Measurements from ENCODE around the gene MAN1A1.

The MAN1A1 gene

DNA sequence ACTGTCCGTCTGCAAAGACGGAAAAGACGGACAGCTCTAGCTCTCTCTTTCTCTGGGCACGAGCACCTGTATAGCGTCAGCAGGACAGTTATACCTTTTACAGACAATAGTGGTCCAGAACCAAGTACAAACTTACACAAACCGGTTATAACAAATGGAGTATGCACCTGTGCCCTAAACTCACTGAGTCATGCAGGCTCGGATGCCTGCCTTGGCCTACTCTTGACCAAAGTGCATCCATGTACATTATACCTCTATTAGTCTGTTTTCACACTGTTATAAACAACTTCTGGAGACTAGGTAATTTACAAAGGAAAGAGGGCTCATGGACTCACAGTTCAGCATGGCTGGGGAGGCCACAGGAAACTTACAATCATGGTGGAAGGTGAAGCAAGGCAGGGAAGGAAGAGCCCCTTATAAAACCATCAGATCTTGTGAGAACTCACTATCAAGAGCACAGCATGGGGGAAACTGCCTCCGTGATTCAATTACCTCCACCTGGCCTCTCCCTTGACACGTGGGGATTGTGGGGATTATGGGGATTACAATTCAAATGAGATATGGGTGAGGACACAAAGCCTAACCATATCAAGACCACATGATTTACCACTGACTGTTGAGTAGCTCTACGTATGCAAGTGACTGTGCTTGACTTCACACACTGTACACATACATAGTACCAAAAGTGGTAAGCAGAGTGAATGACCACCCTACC, 23.1 kb downstream of the MAN1A1 start:
- Histone ChIP-seq H3K27ac (ENCODE audit: low read length) (no peak overlapping the region), H3K27me3 (ENCODE audit: control insufficient read depth in 1 of 2, insufficient read depth in 2 of 2, low read length in 2 of 2) (no peaks in the 10 kb centered on the region), H3K9me3 (ENCODE audit: control insufficient read depth in 2 of 2, low read length in 2 of 2) (no peaks in the 10 kb centered on the region), H3K4me3 (ENCODE audit: low read length in 2 of 2) (no peak overlapping the region), H3K9ac (ENCODE audit: low read length in 2 of 2) (no peak overlapping the region), H3K36me3 (ENCODE audit: control insufficient read depth in 2 of 2, insufficient read depth in 2 of 2, low read length in 2 of 2) (peaks cover 4 to 7% of the 10 kb centered on the region in 2 donors), H3K4me1 (ENCODE audit: control insufficient read depth, insufficient read depth, low read length) (peaks cover 11% of the 10 kb centered on the region)

DNA sequence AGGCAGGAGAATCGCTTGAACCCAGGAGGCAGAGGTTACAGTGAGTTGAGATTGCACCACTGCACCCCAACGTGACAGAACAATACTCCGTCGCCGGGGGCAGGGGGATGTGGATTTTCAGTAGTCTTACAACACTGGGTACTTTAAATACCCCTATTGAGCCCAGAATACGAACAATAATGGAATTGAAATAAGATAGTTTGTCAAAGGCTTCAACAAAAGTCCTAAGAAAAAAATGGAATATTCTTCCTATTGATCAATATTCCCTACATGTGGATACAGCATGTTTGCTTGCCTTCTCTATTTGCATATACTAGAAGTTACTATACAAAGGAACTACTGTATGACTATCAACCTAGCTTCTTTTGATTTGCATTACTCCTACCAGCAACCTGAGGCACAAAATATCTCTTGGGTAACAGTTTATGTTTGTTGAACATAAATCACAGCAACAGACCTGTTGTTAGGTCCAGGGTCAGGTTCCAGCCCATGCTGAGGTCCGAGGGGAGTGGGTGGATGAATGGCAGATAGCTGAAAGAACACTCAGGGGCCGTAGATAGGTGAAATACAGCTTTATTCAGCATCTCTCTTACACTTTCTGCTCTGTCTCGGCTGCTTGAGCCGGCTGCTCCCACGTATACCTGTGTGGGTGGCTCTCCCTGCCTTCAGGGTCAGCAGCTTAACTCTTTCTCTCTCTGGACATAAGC, 23.8 kb downstream of the MAN1A1 start:
- no peaks in the 10 kb centered on the region for H3K9me3 ChIP-seq (ENCODE audit: control insufficient read depth in 2 of 2, low read length in 2 of 2)
- H3K4me1 ChIP-seq (ENCODE audit: control insufficient read depth, insufficient read depth, low read length), result peaks cover 11% of the 10 kb centered on the region
- no peak overlapping the region for H3K4me3 ChIP-seq (ENCODE audit: low read length in 2 of 2)
- H3K27ac ChIP-seq (ENCODE audit: low read length), result no peak overlapping the region
- H3K27me3 ChIP-seq (ENCODE audit: control insufficient read depth in 1 of 2, insufficient read depth in 2 of 2, low read length in 2 of 2), result no peaks in the 10 kb centered on the region
- no peak overlapping the region for H3K9ac ChIP-seq (ENCODE audit: low read length in 2 of 2)
- H3K36me3 ChIP-seq (ENCODE audit: control insufficient read depth in 2 of 2, insufficient read depth in 2 of 2, low read length in 2 of 2), result peaks cover 4 to 7% of the 10 kb centered on the region in 2 donors

DNA sequence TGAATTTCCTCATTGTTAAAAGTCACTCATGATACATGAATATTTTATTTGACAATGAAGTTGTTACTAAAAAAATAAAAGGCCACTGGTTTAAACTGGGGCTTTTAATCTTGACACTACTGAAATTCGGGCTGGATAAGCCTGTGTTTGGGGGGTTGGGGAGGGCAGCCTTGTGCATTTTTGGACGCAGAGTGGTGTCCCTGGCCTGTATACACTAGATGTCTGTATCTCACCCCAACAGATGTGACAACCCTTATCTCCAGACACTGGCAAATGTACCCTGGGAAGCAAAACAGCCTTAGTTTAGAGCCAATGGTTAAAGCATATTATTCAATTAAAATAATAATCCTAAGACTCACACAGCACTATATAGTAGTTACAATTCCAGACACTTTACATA, 24.8 kb downstream of the MAN1A1 start:
- Histone ChIP-seq H3K36me3 (ENCODE audit: control insufficient read depth in 2 of 2, insufficient read depth in 2 of 2, low read length in 2 of 2) (peaks cover 4 to 7% of the 10 kb centered on the region in 2 donors), H3K27ac (ENCODE audit: low read length) (no peak overlapping the region), H3K9ac (ENCODE audit: low read length in 2 of 2) (no peak overlapping the region), H3K4me3 (ENCODE audit: low read length in 2 of 2) (no peak overlapping the region), H3K4me1 (ENCODE audit: control insufficient read depth, insufficient read depth, low read length) (peaks cover 11% of the 10 kb centered on the region), H3K9me3 (ENCODE audit: control insufficient read depth in 2 of 2, low read length in 2 of 2) (no peaks in the 10 kb centered on the region), H3K27me3 (ENCODE audit: control insufficient read depth in 1 of 2, insufficient read depth in 2 of 2, low read length in 2 of 2) (no peaks in the 10 kb centered on the region)

DNA sequence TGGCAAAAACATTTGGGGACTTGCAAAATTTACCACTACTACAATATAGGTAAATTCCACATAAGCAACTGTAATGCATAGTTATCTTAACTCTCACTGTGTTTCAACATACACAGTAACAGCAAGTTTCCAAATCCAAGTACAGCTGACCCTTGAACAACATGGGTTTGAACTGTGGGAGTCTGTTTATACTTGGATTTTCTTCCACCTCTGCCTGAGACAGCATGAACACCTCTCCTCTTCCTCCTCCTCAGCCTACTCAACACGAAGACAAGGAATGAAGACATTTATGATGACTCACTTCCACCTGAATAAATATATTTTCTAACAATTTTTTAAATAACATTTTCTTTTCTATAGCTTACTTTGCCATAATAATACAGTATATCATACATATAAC, 25.6 kb downstream of the MAN1A1 start:
- peaks cover 8% of the 10 kb centered on the region for H3K4me1 ChIP-seq (ENCODE audit: control insufficient read depth, insufficient read depth, low read length)
- H3K27me3 ChIP-seq (ENCODE audit: control insufficient read depth in 1 of 2, insufficient read depth in 2 of 2, low read length in 2 of 2), result no peaks in the 10 kb centered on the region
- H3K4me3 ChIP-seq (ENCODE audit: low read length in 2 of 2), result no peak overlapping the region
- H3K9me3 ChIP-seq (ENCODE audit: control insufficient read depth in 2 of 2, low read length in 2 of 2), result no peaks in the 10 kb centered on the region
- no peak overlapping the region for H3K27ac ChIP-seq (ENCODE audit: low read length)
- no peak overlapping the region for H3K9ac ChIP-seq (ENCODE audit: low read length in 2 of 2)
- H3K36me3 ChIP-seq (ENCODE audit: control insufficient read depth in 2 of 2, insufficient read depth in 2 of 2, low read length in 2 of 2), result peaks cover 4 to 7% of the 10 kb centered on the region in 2 donors

DNA sequence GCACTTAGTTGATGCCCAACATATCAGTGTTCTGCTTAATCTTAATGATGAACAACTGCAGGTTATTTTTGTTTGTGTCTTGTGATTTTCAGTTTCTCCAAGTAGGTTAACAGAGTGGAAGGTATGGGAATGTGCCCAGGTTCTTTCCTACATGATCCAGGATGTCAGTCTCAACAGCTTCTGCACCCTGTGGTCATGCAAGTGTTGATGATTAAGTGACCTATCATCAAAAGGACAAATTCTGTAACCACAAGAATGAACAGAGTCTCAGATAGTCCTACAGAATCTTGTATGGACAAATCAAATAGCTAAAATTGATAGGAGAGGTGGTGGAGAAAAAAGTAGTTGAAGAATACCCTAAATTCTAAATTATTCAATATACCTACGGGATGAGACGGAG, 26.1 kb downstream of the MAN1A1 start:
- Histone ChIP-seq H3K9me3 (ENCODE audit: control insufficient read depth in 2 of 2, low read length in 2 of 2) (no peaks in the 10 kb centered on the region), H3K4me3 (ENCODE audit: low read length in 2 of 2) (no peak overlapping the region), H3K27ac (ENCODE audit: low read length) (no peak overlapping the region), H3K36me3 (ENCODE audit: control insufficient read depth in 2 of 2, insufficient read depth in 2 of 2, low read length in 2 of 2) (peaks cover 4 to 7% of the 10 kb centered on the region in 2 donors), H3K9ac (ENCODE audit: low read length in 2 of 2) (no peak overlapping the region), H3K27me3 (ENCODE audit: control insufficient read depth in 1 of 2, insufficient read depth in 2 of 2, low read length in 2 of 2) (no peaks in the 10 kb centered on the region), H3K4me1 (ENCODE audit: control insufficient read depth, insufficient read depth, low read length) (peaks cover 8% of the 10 kb centered on the region)

DNA sequence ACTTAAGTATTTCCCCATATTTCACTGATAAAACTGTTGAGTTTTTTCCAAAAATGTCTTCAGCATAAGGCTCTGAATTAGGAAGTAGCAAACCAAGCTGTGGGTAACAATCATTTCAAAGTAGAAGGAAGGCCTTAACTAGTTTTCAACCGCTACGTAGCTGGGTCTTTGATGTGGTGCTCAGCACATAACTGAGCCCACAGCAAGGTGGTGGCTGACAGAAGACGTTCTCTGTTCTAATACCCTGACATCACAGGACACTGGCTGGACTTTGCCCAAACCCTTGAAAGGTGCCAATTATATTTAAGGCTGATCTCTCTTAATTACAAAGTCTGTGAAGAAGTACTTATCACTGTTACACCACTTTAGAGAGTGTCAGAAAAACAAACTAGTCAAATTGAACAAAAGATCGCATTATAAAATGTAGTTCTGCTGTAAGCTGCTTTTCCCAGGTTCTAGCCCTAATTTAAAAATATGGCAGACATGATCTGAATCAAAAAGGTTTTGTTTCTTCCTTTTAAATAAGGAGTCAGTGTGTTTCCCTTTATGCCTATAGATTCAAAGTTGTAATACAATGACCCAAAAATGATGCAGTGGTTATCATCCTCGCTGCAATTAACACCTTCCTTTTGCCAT, 26.7 kb downstream of the MAN1A1 start:
- Histone ChIP-seq H3K4me3 (ENCODE audit: low read length in 2 of 2) (no peak overlapping the region), H3K36me3 (ENCODE audit: control insufficient read depth in 2 of 2, insufficient read depth in 2 of 2, low read length in 2 of 2) (peaks cover 4 to 7% of the 10 kb centered on the region in 2 donors), H3K9ac (ENCODE audit: low read length in 2 of 2) (no peak overlapping the region), H3K27ac (ENCODE audit: low read length) (no peak overlapping the region), H3K4me1 (ENCODE audit: control insufficient read depth, insufficient read depth, low read length) (peaks cover 3% of the 10 kb centered on the region), H3K27me3 (ENCODE audit: control insufficient read depth in 1 of 2, insufficient read depth in 2 of 2, low read length in 2 of 2) (no peaks in the 10 kb centered on the region), H3K9me3 (ENCODE audit: control insufficient read depth in 2 of 2, low read length in 2 of 2) (no peaks in the 10 kb centered on the region)

DNA sequence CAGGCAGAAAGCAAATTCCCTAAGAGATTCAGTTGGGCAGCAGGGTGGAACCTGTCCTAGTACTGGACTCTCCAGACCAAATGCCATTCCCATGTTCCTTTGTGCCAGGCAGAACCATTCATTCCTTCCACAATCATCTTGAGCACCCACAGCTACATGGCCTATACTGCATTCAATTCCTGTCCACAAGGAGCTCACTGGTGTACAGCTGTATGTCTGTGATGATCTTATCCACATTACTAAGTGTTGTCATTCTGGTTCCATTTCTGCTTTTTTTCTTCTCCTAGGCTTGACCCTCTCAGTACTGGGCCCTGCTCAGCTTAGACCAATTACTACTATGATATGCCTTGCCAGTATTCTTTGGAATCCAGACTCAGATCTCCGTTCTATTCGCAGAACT, 27.5 kb downstream of the MAN1A1 start:
- Histone ChIP-seq H3K9ac (ENCODE audit: low read length in 2 of 2) (no peak overlapping the region), H3K27me3 (ENCODE audit: control insufficient read depth in 1 of 2, insufficient read depth in 2 of 2, low read length in 2 of 2) (no peaks in the 10 kb centered on the region), H3K36me3 (ENCODE audit: control insufficient read depth in 2 of 2, insufficient read depth in 2 of 2, low read length in 2 of 2) (peaks cover 4 to 7% of the 10 kb centered on the region in 2 donors), H3K4me1 (ENCODE audit: control insufficient read depth, insufficient read depth, low read length) (no peaks in the 10 kb centered on the region), H3K9me3 (ENCODE audit: control insufficient read depth in 2 of 2, low read length in 2 of 2) (no peaks in the 10 kb centered on the region), H3K4me3 (ENCODE audit: low read length in 2 of 2) (no peak overlapping the region), H3K27ac (ENCODE audit: low read length) (no peak overlapping the region)

DNA sequence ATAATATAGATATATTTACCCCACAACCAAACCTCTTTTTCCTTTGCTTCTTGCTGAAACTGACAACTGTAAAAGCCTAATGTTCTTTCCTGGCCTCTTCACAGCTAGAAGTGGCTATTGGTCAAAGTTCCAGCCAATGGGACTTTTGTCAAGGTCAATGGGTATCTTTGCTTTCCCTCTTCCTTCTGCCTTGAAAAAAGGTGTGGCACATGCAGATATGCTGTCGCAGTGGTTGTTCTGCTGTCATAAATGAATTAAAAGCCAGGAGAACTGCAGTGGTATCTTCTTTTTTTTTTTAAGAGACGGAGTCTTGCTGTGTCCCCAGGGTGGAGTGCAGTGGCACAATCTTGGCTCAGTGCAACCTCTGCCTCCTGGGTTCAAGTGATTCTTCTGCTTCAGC, 29.9 kb downstream of the MAN1A1 start:
- Histone ChIP-seq H3K36me3 (ENCODE audit: control insufficient read depth in 2 of 2, insufficient read depth in 2 of 2, low read length in 2 of 2) (no peaks in the 10 kb centered on the region), H3K4me3 (ENCODE audit: low read length in 2 of 2) (no peak overlapping the region), H3K27ac (ENCODE audit: low read length) (no peak overlapping the region), H3K9me3 (ENCODE audit: control insufficient read depth in 2 of 2, low read length in 2 of 2) (no peaks in the 10 kb centered on the region), H3K9ac (ENCODE audit: low read length in 2 of 2) (no peak overlapping the region), H3K4me1 (ENCODE audit: control insufficient read depth, insufficient read depth, low read length) (no peaks in the 10 kb centered on the region), H3K27me3 (ENCODE audit: control insufficient read depth in 1 of 2, insufficient read depth in 2 of 2, low read length in 2 of 2) (no peaks in the 10 kb centered on the region)

DNA sequence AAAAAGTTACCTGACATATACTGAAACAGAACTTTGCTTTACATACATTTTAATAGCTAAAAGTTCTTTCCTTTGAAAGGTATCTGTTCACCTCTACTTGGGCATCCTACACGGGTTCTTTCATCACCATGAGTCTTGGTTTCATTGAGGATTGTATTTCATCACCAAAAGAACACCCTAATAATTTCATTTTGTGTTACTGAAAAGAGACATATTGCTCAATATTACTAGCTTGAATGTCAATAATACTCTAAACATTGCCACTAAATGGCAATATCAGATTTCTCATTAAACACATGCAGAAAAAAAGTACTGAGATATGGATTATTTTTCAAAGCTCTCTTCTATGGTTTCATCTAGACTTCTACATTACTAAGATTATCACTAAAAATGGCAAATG, 30.8 kb downstream of the MAN1A1 start:
- Histone ChIP-seq H3K4me3 (ENCODE audit: low read length in 2 of 2) (no peak overlapping the region), H3K36me3 (ENCODE audit: control insufficient read depth in 2 of 2, insufficient read depth in 2 of 2, low read length in 2 of 2) (no peaks in the 10 kb centered on the region), H3K9me3 (ENCODE audit: control insufficient read depth in 2 of 2, low read length in 2 of 2) (no peaks in the 10 kb centered on the region), H3K27ac (ENCODE audit: low read length) (no peak overlapping the region), H3K4me1 (ENCODE audit: control insufficient read depth, insufficient read depth, low read length) (no peaks in the 10 kb centered on the region), H3K9ac (ENCODE audit: low read length in 2 of 2) (no peak overlapping the region), H3K27me3 (ENCODE audit: control insufficient read depth in 1 of 2, insufficient read depth in 2 of 2, low read length in 2 of 2) (no peaks in the 10 kb centered on the region)

DNA sequence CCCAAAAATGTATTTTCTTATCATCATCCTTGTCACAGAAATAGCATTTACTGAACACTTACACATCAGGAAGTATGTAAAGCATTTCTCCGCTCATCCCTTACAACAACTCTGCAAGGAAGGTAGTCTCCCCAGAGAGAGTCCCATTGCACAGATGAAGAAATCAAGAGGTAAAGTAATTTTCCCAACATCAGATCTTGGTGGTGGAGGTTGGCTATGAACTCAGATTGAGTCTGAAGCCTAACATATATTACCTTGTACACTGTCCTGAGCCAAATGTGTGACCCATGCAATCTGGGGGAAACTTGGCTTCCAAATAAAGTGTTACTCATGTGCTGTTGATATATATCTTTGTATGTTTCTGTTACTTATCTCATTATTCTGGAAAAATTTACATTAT, 31.4 kb downstream of the MAN1A1 start:
- H3K9ac ChIP-seq (ENCODE audit: low read length in 2 of 2), result no peak overlapping the region
- H3K27me3 ChIP-seq (ENCODE audit: control insufficient read depth in 1 of 2, insufficient read depth in 2 of 2, low read length in 2 of 2), result no peaks in the 10 kb centered on the region
- H3K9me3 ChIP-seq (ENCODE audit: control insufficient read depth in 2 of 2, low read length in 2 of 2), result no peaks in the 10 kb centered on the region
- no peak overlapping the region for H3K4me3 ChIP-seq (ENCODE audit: low read length in 2 of 2)
- no peaks in the 10 kb centered on the region for H3K4me1 ChIP-seq (ENCODE audit: control insufficient read depth, insufficient read depth, low read length)
- H3K27ac ChIP-seq (ENCODE audit: low read length), result no peak overlapping the region
- no peaks in the 10 kb centered on the region for H3K36me3 ChIP-seq (ENCODE audit: control insufficient read depth in 2 of 2, insufficient read depth in 2 of 2, low read length in 2 of 2)

DNA sequence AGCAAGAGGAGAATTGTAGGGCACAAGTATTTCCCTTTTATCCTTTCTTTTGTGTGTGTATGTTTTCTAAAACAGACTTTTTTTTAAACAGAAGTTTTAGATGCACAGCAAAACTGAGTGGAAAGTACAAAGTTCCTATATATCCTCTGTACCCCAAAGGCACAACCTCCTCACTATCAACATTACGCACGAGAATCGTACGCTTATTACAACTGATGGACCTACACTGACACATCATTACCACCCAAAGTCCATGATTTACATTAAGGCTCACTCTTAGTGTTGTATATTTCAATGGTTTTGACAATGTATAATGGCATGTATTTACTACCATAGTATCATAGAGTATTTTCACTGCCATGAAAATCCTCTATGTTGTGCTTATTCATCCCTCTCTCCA, 32.6 kb downstream of the MAN1A1 start:
- Histone ChIP-seq H3K9me3 (ENCODE audit: control insufficient read depth in 2 of 2, low read length in 2 of 2) (no peaks in the 10 kb centered on the region), H3K4me3 (ENCODE audit: low read length in 2 of 2) (no peak overlapping the region), H3K27ac (ENCODE audit: low read length) (no peak overlapping the region), H3K4me1 (ENCODE audit: control insufficient read depth, insufficient read depth, low read length) (no peaks in the 10 kb centered on the region), H3K36me3 (ENCODE audit: control insufficient read depth in 2 of 2, insufficient read depth in 2 of 2, low read length in 2 of 2) (no peaks in the 10 kb centered on the region), H3K27me3 (ENCODE audit: control insufficient read depth in 1 of 2, insufficient read depth in 2 of 2, low read length in 2 of 2) (no peaks in the 10 kb centered on the region), H3K9ac (ENCODE audit: low read length in 2 of 2) (no peak overlapping the region)
